ENCODE measurements around the gene CCL16.
"Not testable (repeated sequence)": the region's sequence is repeated elsewhere in the genome, so short reads cannot be mapped to it uniquely, and the experiment has no call there.

CCL16 gene

DNA sequence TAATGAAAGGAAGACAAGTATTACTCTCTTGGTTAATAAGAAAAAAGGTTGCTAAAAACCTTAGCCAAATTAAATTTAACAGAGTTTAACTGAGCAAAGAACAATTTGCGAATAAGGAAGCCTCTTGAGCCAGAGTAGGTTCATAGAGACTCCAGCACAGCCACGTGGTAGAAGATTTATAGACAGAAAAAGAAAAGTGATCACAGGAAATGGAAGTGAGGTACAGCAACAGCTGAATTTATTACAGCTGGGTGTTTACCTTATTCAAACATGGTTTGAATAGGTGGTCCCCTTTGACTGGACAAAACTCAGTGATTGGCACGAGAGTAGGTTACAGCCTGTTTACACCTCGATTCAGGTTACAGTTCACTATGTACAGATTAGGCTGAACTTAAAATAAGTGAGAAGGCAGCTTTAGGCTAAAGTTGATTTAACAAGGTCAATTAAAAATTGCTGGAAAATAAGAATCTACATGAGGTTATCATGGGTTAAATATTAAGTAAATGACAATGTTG lies 23.4 kb upstream of the CCL16 start:
- no peaks in the 10 kb centered on the region for H3K4me1 ChIP-seq (ENCODE audit: control insufficient read depth, insufficient read depth, low read length)
- H3K27ac ChIP-seq (ENCODE audit: low read depth, low read length) = no peak overlapping the region
- no peaks in the 10 kb centered on the region for H3K27me3 ChIP-seq (ENCODE audit: control insufficient read depth, insufficient read depth, low read length)
- H3K4me3 ChIP-seq (ENCODE audit: low read depth, low read length) = no peak overlapping the region
- peaks cover 18% of the 10 kb centered on the region for H3K9me3 ChIP-seq (ENCODE audit: control insufficient read depth, insufficient read depth, low read depth, low read length)
- H3K36me3 ChIP-seq (ENCODE audit: control insufficient read depth, insufficient read depth, low read length) = no peaks in the 10 kb centered on the region
- no peak overlapping the region for H3K9ac ChIP-seq (ENCODE audit: low read length)

DNA sequence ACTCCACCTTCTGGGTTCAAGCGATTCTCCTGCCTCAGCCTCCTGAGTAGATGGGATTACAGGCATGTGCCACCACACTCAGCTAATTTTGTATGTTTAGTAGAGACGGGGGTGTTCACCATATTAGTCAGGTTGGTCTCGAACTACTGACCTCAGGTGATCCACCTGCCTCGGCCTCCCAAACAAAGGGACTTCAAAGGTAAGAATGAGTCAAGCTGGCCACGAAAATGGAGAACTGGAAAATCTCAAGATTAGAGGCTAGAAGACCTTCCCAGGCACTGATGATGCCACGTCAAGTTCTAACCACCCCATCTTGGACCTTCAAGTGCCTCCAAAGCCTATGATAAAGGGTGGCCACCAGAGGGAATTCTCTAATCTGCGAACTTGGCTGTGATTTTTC lies 21.3 kb upstream of the CCL16 start:
- Histone ChIP-seq H3K9me3 (ENCODE audit: control insufficient read depth, insufficient read depth, low read depth, low read length) (no peaks in the 10 kb centered on the region), H3K27ac (ENCODE audit: low read depth, low read length) (no peak overlapping the region), H3K27me3 (ENCODE audit: control insufficient read depth, insufficient read depth, low read length) (peaks cover 4% of the 10 kb centered on the region; the same call in 1 of the 2 replicates), H3K4me1 (ENCODE audit: control insufficient read depth, insufficient read depth, low read length) (no peaks in the 10 kb centered on the region), H3K9ac (ENCODE audit: low read length) (no peak overlapping the region), H3K4me3 (ENCODE audit: low read depth, low read length) (no peak overlapping the region), H3K36me3 (ENCODE audit: control insufficient read depth, insufficient read depth, low read length) (no peaks in the 10 kb centered on the region)

DNA sequence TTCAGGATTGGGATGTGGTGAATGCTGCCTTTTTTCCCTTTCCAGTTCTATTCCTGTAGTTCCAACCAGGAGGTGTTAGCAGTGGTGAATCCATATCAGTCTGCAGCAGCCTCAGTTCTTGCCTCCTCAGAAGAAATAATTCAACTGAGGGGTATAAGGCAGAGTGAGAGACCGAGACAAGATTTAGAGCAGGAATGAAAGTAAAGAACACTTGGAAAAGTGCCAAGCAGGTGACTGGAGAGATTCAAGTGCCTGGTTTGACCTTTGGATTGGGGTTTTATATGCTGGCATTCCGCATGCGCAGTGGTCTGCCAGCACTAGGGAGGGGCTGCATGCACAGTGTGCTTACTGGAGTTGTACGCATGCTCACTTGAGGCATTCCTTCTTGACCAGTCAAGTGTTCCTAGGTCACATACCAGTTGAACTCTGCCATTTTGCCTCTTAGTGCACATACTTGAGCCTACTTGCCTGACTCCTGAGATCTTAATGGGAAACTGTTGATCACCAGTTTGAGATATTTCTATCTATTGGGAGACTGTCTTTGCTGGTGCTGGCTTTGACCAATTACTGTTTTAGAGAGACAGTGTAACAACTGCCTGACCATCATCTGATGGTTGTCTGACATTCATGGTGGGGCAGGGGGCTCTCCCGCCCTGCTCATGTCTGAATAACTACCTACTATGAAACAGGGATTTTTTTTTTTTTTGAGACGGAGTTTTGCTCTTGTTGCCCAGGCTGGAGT lies 20.7 kb upstream of the CCL16 start:
- no peaks in the 10 kb centered on the region for H3K36me3 ChIP-seq (ENCODE audit: control insufficient read depth, insufficient read depth, low read length)
- H3K27me3 ChIP-seq (ENCODE audit: control insufficient read depth, insufficient read depth, low read length) = peaks cover 4% of the 10 kb centered on the region; the same call in 1 of the 2 replicates
- no peak overlapping the region for H3K4me3 ChIP-seq (ENCODE audit: low read depth, low read length)
- no peaks in the 10 kb centered on the region for H3K9me3 ChIP-seq (ENCODE audit: control insufficient read depth, insufficient read depth, low read depth, low read length)
- no peak overlapping the region for H3K27ac ChIP-seq (ENCODE audit: low read depth, low read length)
- no peaks in the 10 kb centered on the region for H3K4me1 ChIP-seq (ENCODE audit: control insufficient read depth, insufficient read depth, low read length)
- H3K9ac ChIP-seq (ENCODE audit: low read length) = no peak overlapping the region

DNA sequence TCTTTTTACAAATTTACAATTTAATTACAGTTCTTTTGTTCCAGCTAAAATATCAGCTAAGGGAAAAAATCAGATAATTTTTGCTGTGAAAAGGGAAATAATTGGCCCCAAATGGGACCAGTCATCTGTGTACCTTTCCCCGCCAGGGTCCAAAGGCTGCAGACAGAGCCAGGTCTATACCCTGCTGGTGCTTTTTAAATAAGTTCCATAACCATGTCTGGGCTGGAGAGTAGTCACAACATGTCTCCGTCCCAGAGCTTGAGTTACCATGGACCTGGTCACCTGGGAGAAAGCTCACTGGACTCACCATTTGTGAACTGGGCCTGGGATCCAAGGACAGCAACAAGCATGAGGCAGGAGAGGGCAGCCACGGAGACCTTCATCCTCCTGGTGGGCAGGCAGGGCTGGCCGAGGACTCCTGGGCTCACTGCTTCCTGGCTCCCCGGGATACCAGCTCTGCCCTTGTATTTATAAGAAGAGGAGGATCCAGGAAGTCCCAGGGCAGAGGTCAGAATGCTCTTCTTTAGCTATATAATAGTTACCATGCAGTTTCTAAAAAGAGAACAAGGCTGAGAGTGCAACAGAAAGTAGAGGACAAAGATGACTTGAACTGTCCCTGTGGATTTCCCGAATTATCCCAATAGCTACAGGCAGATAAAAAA lies 19.9 kb upstream of the CCL16 start, which contains the start of gene CCL15:
TSS of gene CCL15 (minus strand) at position 444 of the 662 bp plus-strand sequence. CDS start at position 383, 61 bp downstream.
- peaks cover 4% of the 10 kb centered on the region; the same call in 1 of the 2 replicates for H3K27me3 ChIP-seq (ENCODE audit: control insufficient read depth, insufficient read depth, low read length)

DNA sequence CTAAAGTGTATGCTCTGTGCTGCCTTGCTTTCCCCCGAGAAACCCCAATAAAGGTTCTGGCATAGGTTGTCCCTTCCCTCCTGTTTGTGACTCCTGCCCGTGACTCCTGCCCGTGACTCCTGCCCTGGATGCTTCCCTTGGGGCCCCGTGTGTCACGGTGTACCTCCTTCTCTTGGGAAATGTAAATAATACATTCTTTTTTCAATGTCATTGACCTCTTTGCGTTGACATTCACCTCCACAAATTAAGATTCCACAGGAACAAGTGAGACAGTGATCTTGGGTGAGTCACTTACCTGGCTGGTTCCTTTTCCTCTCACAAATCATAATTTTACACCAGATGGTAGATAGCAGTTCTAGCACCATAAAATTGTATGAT lies 19.4 kb upstream of the CCL16 start:
- peaks cover 4% of the 10 kb centered on the region; the same call in 1 of the 2 replicates for H3K27me3 ChIP-seq (ENCODE audit: control insufficient read depth, insufficient read depth, low read length)
- no peaks in the 10 kb centered on the region for H3K36me3 ChIP-seq (ENCODE audit: control insufficient read depth, insufficient read depth, low read length)
- H3K9me3 ChIP-seq (ENCODE audit: control insufficient read depth, insufficient read depth, low read depth, low read length) = no peaks in the 10 kb centered on the region
- H3K27ac ChIP-seq (ENCODE audit: low read depth, low read length) = no peak overlapping the region
- no peak overlapping the region for H3K9ac ChIP-seq (ENCODE audit: low read length)
- no peaks in the 10 kb centered on the region for H3K4me1 ChIP-seq (ENCODE audit: control insufficient read depth, insufficient read depth, low read length)
- H3K4me3 ChIP-seq (ENCODE audit: low read depth, low read length) = no peak overlapping the region

More for the DNA sequence above, 19.9 kb upstream of the CCL16 start, which contains the start of gene CCL15:
- H3K9me3 ChIP-seq (ENCODE audit: control insufficient read depth, insufficient read depth, low read depth, low read length) = no peaks in the 10 kb centered on the region
- no peaks in the 10 kb centered on the region for H3K4me1 ChIP-seq (ENCODE audit: control insufficient read depth, insufficient read depth, low read length)
- no peak within 1 kb of the TSS for H3K9ac ChIP-seq (ENCODE audit: low read length)
- H3K27ac ChIP-seq (ENCODE audit: low read depth, low read length) = no peak within 1 kb of the TSS
- no peak within 1 kb of the TSS for H3K4me3 ChIP-seq (ENCODE audit: low read depth, low read length)
- no peaks in the 10 kb centered on the region for H3K36me3 ChIP-seq (ENCODE audit: control insufficient read depth, insufficient read depth, low read length)

DNA sequence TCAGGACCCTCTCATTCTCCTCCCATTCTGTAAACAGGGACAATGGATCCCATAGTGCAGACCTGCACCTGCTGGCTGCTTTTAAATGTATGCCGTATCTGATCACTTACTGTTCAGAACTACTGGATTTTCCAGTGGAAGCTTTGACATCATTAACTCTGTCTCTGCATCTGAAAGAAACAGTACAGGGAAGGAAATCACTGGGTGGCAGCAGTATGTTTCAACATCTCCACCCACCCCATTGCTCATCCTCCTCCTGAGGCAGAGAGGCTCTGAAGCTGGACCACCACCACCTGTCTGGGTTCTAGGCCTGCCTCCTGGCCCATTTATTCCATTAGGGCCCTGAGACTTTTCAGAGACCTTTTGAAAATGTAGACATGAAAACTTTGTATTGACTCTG lies 17.5 kb upstream of the CCL16 start:
- Histone ChIP-seq H3K9me3 (ENCODE audit: control insufficient read depth, insufficient read depth, low read depth, low read length) (no peaks in the 10 kb centered on the region), H3K27me3 (ENCODE audit: control insufficient read depth, insufficient read depth, low read length) (peaks cover 4% of the 10 kb centered on the region; the same call in 1 of the 2 replicates), H3K4me1 (ENCODE audit: control insufficient read depth, insufficient read depth, low read length) (no peaks in the 10 kb centered on the region), H3K9ac (ENCODE audit: low read length) (no peak overlapping the region), H3K36me3 (ENCODE audit: control insufficient read depth, insufficient read depth, low read length) (no peaks in the 10 kb centered on the region), H3K4me3 (ENCODE audit: low read depth, low read length) (no peak overlapping the region), H3K27ac (ENCODE audit: low read depth, low read length) (no peak overlapping the region)

DNA sequence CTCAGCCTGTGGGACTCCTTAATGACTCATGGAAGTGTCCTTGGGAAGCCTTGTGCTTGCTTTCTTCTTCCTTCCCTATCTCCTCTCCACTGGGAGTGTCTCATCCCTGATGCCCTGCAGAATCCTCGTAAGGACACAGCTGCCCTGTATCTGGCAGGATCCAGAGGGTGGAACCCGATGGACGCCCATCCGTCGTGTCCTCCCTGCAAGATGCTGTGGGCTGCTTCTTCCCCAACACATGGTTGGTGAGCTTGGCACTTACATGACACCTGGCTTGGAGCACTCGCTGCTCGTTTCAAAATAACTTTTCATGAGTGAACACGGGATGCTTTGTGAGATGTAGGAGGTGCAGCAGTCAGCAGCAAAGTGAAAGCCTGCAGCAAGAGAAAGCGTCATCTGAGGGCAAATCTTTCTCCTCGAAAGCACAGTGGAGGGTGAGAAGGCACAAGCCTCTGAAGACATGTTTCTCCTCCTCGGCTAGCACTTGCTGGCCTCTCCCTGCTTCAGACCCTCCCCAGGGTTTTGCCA lies 16.8 kb upstream of the CCL16 start:
- Histone ChIP-seq H3K27ac (ENCODE audit: low read depth, low read length) (no peak overlapping the region), H3K27me3 (ENCODE audit: control insufficient read depth, insufficient read depth, low read length) (peaks cover 4% of the 10 kb centered on the region; the same call in 1 of the 2 replicates), H3K9me3 (ENCODE audit: control insufficient read depth, insufficient read depth, low read depth, low read length) (no peaks in the 10 kb centered on the region), H3K4me3 (ENCODE audit: low read depth, low read length) (no peak overlapping the region), H3K9ac (ENCODE audit: low read length) (no peak overlapping the region), H3K4me1 (ENCODE audit: control insufficient read depth, insufficient read depth, low read length) (no peaks in the 10 kb centered on the region), H3K36me3 (ENCODE audit: control insufficient read depth, insufficient read depth, low read length) (no peaks in the 10 kb centered on the region)

DNA sequence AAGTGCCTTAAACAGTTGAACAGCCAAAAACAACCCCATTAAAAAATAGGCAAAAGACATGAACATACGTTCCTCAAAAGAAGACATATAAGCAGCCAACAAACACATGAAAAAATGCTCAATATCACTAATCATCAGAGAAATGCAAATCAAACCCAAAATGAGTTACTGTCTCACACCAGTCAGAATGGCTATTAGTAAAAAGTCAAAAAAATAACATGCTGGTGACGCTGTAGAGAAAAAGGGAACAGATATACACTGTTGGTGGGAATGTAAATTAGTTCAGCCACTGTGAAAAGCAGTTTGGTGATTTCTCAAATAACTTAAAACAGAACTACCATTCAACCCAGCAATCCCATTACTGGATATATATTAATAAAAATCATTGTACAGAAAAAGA lies 14.0 kb upstream of the CCL16 start:
- not testable (repeated sequence) for H3K4me3 ChIP-seq (ENCODE audit: low read depth, low read length); H3K9ac ChIP-seq (ENCODE audit: low read length); H3K27ac ChIP-seq (ENCODE audit: low read depth, low read length); H3K36me3 ChIP-seq (ENCODE audit: control insufficient read depth, insufficient read depth, low read length); H3K4me1 ChIP-seq (ENCODE audit: control insufficient read depth, insufficient read depth, low read length); H3K9me3 ChIP-seq (ENCODE audit: control insufficient read depth, insufficient read depth, low read depth, low read length); H3K27me3 ChIP-seq (ENCODE audit: control insufficient read depth, insufficient read depth, low read length)

DNA sequence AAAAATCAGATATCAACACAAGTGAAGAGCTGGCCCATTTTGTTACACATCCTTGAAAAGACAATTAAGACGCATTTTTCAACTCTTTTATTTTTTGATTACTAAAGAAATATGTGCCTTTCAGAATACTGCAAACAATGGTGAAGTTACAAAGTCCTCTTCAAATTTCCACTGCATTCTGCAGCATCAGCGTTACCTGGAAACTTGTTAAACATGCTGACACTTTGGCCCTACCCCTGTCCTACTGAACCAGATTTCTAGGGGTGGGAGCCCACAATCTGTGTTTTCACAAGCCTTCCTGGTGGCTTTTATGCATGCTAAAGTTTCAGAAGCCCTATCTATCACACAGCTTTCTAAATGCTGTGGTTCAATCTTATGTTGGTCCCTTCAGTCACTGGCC lies 9.8 kb upstream of the CCL16 start:
- H3K9ac ChIP-seq (ENCODE audit: low read length) = no peak overlapping the region
- H3K4me1 ChIP-seq (ENCODE audit: control insufficient read depth, insufficient read depth, low read length) = no peaks in the 10 kb centered on the region
- no peak overlapping the region for H3K27ac ChIP-seq (ENCODE audit: low read depth, low read length)
- H3K27me3 ChIP-seq (ENCODE audit: control insufficient read depth, insufficient read depth, low read length) = no peaks in the 10 kb centered on the region
- no peaks in the 10 kb centered on the region for H3K9me3 ChIP-seq (ENCODE audit: control insufficient read depth, insufficient read depth, low read depth, low read length)
- H3K36me3 ChIP-seq (ENCODE audit: control insufficient read depth, insufficient read depth, low read length) = no peaks in the 10 kb centered on the region
- H3K4me3 ChIP-seq (ENCODE audit: low read depth, low read length) = no peak overlapping the region

DNA sequence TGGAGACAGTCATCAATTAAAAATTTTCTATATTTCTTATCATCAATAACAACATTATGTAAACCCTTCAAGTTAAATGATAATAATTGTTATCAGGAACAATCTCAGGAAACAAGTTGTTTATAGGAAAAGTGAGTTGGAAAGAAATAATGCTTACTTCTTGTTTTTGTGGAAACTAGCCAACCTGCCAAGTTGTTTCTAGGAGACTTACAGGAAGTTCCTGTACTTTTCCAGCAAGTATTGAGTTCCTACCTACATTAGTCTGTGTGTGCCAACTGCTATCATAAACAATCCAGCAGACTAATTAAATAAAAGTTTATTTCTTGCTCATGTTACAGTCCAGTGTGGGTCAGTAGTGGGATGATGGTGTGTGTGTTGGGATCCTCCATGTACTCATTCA lies 6.9 kb upstream of the CCL16 start:
- H3K9ac ChIP-seq (ENCODE audit: low read length) = no peak overlapping the region
- H3K4me3 ChIP-seq (ENCODE audit: low read depth, low read length) = no peak overlapping the region
- no peaks in the 10 kb centered on the region for H3K36me3 ChIP-seq (ENCODE audit: control insufficient read depth, insufficient read depth, low read length)
- no peaks in the 10 kb centered on the region for H3K4me1 ChIP-seq (ENCODE audit: control insufficient read depth, insufficient read depth, low read length)
- no peak overlapping the region for H3K27ac ChIP-seq (ENCODE audit: low read depth, low read length)
- H3K9me3 ChIP-seq (ENCODE audit: control insufficient read depth, insufficient read depth, low read depth, low read length) = no peaks in the 10 kb centered on the region
- H3K27me3 ChIP-seq (ENCODE audit: control insufficient read depth, insufficient read depth, low read length) = no peaks in the 10 kb centered on the region

DNA sequence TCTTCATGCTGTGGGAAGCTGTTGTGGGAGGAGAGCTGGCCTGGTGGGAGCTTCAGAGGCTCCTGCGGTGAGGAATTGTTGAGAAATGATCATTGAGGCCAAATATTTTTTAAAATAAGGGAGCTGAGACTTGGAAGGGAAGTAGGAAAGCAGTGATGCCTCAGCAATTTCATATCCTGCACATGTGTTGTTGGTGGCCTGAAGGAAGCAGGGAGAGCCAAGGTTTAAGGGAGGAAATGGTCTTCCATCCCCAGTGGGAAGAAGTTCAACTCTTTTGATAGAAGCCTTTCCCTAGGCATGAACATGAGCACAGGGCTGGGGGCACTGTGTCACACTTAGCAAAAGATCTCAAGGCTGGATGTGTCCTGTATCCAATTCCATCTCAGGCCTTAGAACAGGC lies 5.3 kb upstream of the CCL16 start, which contains the start of gene CCL14:
TSS of gene CCL14 (minus strand) at position 87 of the 400 bp plus-strand sequence. CDS start at position 7, 80 bp downstream.
- Histone ChIP-seq H3K36me3 (ENCODE audit: control insufficient read depth, insufficient read depth, low read length) (no peaks in the 10 kb centered on the region), H3K4me1 (ENCODE audit: control insufficient read depth, insufficient read depth, low read length) (no peaks in the 10 kb centered on the region), H3K27me3 (ENCODE audit: control insufficient read depth, insufficient read depth, low read length) (no peaks in the 10 kb centered on the region), H3K9me3 (ENCODE audit: control insufficient read depth, insufficient read depth, low read depth, low read length) (no peaks in the 10 kb centered on the region), H3K9ac (ENCODE audit: low read length) (no peak within 1 kb of the TSS), H3K27ac (ENCODE audit: low read depth, low read length) (no peak within 1 kb of the TSS), H3K4me3 (ENCODE audit: low read depth, low read length) (no peak within 1 kb of the TSS)

All from HUES6 (cell line).